HEK293 (cell line): Measurements from ENCODE around the gene TBXA2R.

Experiments used
- CTCF ChIA-PET: fragments of 350-600 bp; formaldehyde crosslinking; extraction: SDS; loops from one replicate; lab custom pipeline; 2021; ENCODE audit warnings: antibody characterized with exemption; lab: Yijun Ruan, JAX
- POLR2A ChIA-PET: fragments of 300-600 bp; formaldehyde crosslinking; extraction: SDS; loops from one replicate; lab custom pipeline; 2020; ENCODE audit warnings: antibody characterized with exemption, inconsistent platforms; lab: Yijun Ruan, JAX
- H3K27ac ChIP-seq: fragments of 200-500 bp; sonication (Bioruptor generic); 2 replicates; pipeline ENCODE4 v1.5.1; 2014; ENCODE audit warnings: low read depth, low read length, control low read depth, inconsistent platforms; ENCODE audit errors: extremely low read depth
- H3K36me3 ChIP-seq, 2 experiments: fragments of 200-500 bp in 1 of 2; sonication (Bioruptor generic) in 1 of 2; 1 replicate in 1 of 2; 2 replicates in 1 of 2; pipeline ENCODE4 v1.5.1; 2014 to 2017; ENCODE audit warnings: inconsistent platforms in 2 of 2, low read length in 2 of 2; ENCODE audit not compliant: control insufficient read depth in 2 of 2, insufficient read depth in 1 of 2
- H3K4me1 ChIP-seq: fragments of 200-500 bp; sonication (Bioruptor generic); 2 replicates; pipeline ENCODE4 v1.5.1; 2014; ENCODE audit warnings: mild to moderate bottlenecking, low read length, inconsistent platforms; ENCODE audit not compliant: control insufficient read depth, insufficient read depth
- H3K4me3 ChIP-seq: 2 replicates; pipeline ENCODE4 v1.5.1; 2011; ENCODE audit warnings: low read depth, mild to moderate bottlenecking, control low read depth, low read length, moderate library complexity
- H3K9me3 ChIP-seq: fragments of 200-500 bp; sonication (Bioruptor generic); 2 replicates; pipeline ENCODE4 v1.5.1; 2014; ENCODE audit warnings: low read depth, low read length, inconsistent platforms; ENCODE audit not compliant: control insufficient read depth, insufficient read depth
- FEZF1 ChIP-seq: fragments of 450-650 bp; formaldehyde crosslinking; IDR thresholded peaks from 2 replicates; pipeline ENCODE4 v1.5.1; 2016; ENCODE audit warnings: missing biosample characterization, missing genetic modification characterization
- GLI2 ChIP-seq: fragments of 450-650 bp; formaldehyde crosslinking; IDR thresholded peaks from 2 replicates; pipeline ENCODE4; 2017; ENCODE audit warnings: missing biosample characterization, missing genetic modification characterization, low read depth, borderline replicate concordance
- GLIS1 ChIP-seq: fragments of 450-650 bp; formaldehyde crosslinking; IDR thresholded peaks from 2 replicates; pipeline ENCODE4 v1.5.1; 2016; ENCODE audit warnings: missing biosample characterization, missing genetic modification characterization
- HOXA7 ChIP-seq: sonication (generic); formaldehyde crosslinking; IDR thresholded peaks from 2 replicates; pipeline ENCODE4 v1.8.1; 2022; ENCODE audit warnings: missing genetic modification reagents, borderline replicate concordance
- KLF1 ChIP-seq: fragments of 450-650 bp; formaldehyde crosslinking; IDR thresholded peaks from 2 replicates; pipeline ENCODE4 v1.5.1; 2016; ENCODE audit warnings: missing biosample characterization, missing genetic modification characterization
- SP2 ChIP-seq: fragments of 450-650 bp; formaldehyde crosslinking; IDR thresholded peaks from 2 replicates; pipeline ENCODE4 v1.5.1; 2016; ENCODE audit warnings: missing biosample characterization, missing genetic modification characterization
- ZEB2 ChIP-seq: fragments of 450-650 bp; formaldehyde crosslinking; IDR thresholded peaks from 2 replicates; pipeline ENCODE4 v1.5.1; 2016; ENCODE audit warnings: missing biosample characterization, missing genetic modification characterization
- ZNF169 ChIP-seq: fragments of 450-650 bp; formaldehyde crosslinking; IDR thresholded peaks from 2 replicates; pipeline ENCODE4 v1.5.1; 2016; ENCODE audit warnings: missing biosample characterization, missing genetic modification characterization
- ZNF2 ChIP-seq: fragments of 450-650 bp; formaldehyde crosslinking; IDR thresholded peaks from 2 replicates; pipeline ENCODE4 v1.5.1; 2016; ENCODE audit warnings: missing biosample characterization, missing genetic modification characterization
- ZNF214 ChIP-seq: fragments of 450-650 bp; formaldehyde crosslinking; IDR thresholded peaks from 2 replicates; pipeline ENCODE4 v1.5.1; 2017; ENCODE audit warnings: missing biosample characterization, mild to moderate bottlenecking, missing genetic modification characterization, borderline replicate concordance
- ZNF324 ChIP-seq: fragments of 450-650 bp; formaldehyde crosslinking; IDR thresholded peaks from 2 replicates; pipeline ENCODE4 v1.5.1; 2016; ENCODE audit warnings: missing biosample characterization, missing genetic modification characterization
- ZNF747 ChIP-seq: fragments of 450-650 bp; formaldehyde crosslinking; IDR thresholded peaks from 2 replicates; pipeline ENCODE4 v1.5.1; 2016; ENCODE audit warnings: missing biosample characterization, missing genetic modification characterization
- TF ChIP-seq, protein P1 (sequence below): fragments of 450-650 bp; formaldehyde crosslinking; optimal IDR thresholded peaks from 2 replicates; pipeline ENCODE3; 2016; ENCODE audit warnings: missing biosample characterization, mild to moderate bottlenecking, missing genetic modification characterization
- TF ChIP-seq, protein P2 (sequence below): fragments of 450-650 bp; formaldehyde crosslinking; IDR thresholded peaks from 2 replicates; pipeline ENCODE4 v1.5.1; 2016; ENCODE audit warnings: missing biosample characterization, missing genetic modification characterization
- TF ChIP-seq, protein P3 (sequence below): fragments of 450-650 bp; formaldehyde crosslinking; conservative IDR thresholded peaks from 2 replicates; pipeline ENCODE4 v1.5.1; 2016; ENCODE audit warnings: low read depth, missing biosample characterization, missing genetic modification characterization
- TF ChIP-seq, protein P4 (sequence below): fragments of 450-650 bp; formaldehyde crosslinking; IDR thresholded peaks from 2 replicates; pipeline ENCODE4 v1.5.1; 2016; ENCODE audit warnings: missing biosample characterization, missing genetic modification characterization
- TF ChIP-seq, protein P5 (sequence below): fragments of 450-650 bp; formaldehyde crosslinking; IDR thresholded peaks from 2 replicates; pipeline ENCODE4 v1.5.1; 2017; ENCODE audit warnings: missing biosample characterization, mild to moderate bottlenecking, missing genetic modification characterization, moderate library complexity
- TF ChIP-seq, protein P6 (sequence below): fragments of 450-650 bp; formaldehyde crosslinking; conservative IDR thresholded peaks from 2 replicates; pipeline ENCODE4 v1.5.1; 2016; ENCODE audit warnings: low read depth, missing biosample characterization, missing genetic modification characterization
- TF ChIP-seq, protein P7 (sequence below): fragments of 450-650 bp; formaldehyde crosslinking; IDR thresholded peaks from 2 replicates; pipeline ENCODE4 v1.5.1; 2016; ENCODE audit warnings: missing biosample characterization, missing genetic modification characterization

The TBXA2R gene

DNA sequence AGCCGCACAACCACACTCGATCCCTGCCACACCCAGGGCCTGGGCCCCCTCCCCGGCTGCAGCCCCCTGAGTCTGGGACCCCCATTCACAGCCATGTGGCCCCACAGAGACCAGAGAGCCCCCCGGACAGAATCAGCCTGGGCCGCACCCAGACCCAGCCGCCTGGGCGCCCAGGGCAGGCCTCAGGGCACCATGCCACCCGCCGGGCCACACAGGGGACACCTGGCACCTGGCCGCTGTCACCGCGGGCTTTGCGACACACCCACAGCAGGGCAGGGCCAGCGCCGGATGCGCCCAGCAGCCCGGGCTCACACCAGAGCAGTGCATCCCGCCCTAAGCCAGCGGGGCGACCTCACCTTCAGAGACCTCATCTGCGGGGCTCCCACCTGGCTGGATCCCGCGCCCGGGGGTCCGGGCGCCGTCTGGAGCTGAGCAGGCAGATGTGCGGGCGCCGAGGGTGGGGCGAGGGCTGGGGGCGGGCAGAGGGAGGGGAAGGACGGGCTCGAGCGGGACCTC is 443 bp downstream of the TBXA2R start:
- POLR2A ChIA-PET, result interaction anchor here (0.6 kb wide), 1 partner anchor 98 kb away, joined by 10 read pairs; no protein-coding TSS in a partner anchor
- TF ChIP-seq SP2, result peak; percentile 54
- TF ChIP-seq, protein P1, sequence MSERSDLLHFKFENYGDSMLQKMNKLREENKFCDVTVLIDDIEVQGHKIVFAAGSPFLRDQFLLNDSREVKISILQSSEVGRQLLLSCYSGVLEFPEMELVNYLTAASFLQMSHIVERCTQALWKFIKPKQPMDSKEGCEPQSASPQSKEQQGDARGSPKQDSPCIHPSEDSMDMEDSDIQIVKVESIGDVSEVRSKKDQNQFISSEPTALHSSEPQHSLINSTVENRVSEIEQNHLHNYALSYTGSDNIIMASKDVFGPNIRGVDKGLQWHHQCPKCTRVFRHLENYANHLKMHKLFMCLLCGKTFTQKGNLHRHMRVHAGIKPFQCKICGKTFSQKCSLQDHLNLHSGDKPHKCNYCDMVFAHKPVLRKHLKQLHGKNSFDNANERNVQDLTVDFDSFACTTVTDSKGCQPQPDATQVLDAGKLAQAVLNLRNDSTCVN (tag by site-specific recombination), result no peak
- 0 out of 2 replicates have a peak, but pooled peaks have one; percentile 13 for TF ChIP-seq ZNF2 (tag by site-specific recombination)
- no peak for TF ChIP-seq GLI2 (tag by site-specific recombination)
- TF ChIP-seq, protein P2, sequence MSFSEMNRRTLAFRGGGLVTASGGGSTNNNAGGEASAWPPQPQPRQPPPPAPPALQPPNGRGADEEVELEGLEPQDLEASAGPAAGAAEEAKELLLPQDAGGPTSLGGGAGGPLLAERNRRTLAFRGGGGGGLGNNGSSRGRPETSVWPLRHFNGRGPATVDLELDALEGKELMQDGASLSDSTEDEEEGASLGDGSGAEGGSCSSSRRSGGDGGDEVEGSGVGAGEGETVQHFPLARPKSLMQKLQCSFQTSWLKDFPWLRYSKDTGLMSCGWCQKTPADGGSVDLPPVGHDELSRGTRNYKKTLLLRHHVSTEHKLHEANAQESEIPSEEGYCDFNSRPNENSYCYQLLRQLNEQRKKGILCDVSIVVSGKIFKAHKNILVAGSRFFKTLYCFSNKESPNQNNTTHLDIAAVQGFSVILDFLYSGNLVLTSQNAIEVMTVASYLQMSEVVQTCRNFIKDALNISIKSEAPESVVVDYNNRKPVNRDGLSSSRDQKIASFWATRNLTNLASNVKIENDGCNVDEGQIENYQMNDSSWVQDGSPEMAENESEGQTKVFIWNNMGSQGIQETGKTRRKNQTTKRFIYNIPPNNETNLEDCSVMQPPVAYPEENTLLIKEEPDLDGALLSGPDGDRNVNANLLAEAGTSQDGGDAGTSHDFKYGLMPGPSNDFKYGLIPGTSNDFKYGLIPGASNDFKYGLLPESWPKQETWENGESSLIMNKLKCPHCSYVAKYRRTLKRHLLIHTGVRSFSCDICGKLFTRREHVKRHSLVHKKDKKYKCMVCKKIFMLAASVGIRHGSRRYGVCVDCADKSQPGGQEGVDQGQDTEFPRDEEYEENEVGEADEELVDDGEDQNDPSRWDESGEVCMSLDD (tag by site-specific recombination), result no peak
- TF ChIP-seq GLIS1 (tag by site-specific recombination), result peak; percentile 39; the same call in 1 of the 2 replicates
- TF ChIP-seq ZEB2 (tag by site-specific recombination), result peak; percentile 51
- TF ChIP-seq HOXA7 (CRISPR knock-in tag), result no peak
- TF ChIP-seq ZNF169 (tag by site-specific recombination), result no peak
- TF ChIP-seq, protein P3, sequence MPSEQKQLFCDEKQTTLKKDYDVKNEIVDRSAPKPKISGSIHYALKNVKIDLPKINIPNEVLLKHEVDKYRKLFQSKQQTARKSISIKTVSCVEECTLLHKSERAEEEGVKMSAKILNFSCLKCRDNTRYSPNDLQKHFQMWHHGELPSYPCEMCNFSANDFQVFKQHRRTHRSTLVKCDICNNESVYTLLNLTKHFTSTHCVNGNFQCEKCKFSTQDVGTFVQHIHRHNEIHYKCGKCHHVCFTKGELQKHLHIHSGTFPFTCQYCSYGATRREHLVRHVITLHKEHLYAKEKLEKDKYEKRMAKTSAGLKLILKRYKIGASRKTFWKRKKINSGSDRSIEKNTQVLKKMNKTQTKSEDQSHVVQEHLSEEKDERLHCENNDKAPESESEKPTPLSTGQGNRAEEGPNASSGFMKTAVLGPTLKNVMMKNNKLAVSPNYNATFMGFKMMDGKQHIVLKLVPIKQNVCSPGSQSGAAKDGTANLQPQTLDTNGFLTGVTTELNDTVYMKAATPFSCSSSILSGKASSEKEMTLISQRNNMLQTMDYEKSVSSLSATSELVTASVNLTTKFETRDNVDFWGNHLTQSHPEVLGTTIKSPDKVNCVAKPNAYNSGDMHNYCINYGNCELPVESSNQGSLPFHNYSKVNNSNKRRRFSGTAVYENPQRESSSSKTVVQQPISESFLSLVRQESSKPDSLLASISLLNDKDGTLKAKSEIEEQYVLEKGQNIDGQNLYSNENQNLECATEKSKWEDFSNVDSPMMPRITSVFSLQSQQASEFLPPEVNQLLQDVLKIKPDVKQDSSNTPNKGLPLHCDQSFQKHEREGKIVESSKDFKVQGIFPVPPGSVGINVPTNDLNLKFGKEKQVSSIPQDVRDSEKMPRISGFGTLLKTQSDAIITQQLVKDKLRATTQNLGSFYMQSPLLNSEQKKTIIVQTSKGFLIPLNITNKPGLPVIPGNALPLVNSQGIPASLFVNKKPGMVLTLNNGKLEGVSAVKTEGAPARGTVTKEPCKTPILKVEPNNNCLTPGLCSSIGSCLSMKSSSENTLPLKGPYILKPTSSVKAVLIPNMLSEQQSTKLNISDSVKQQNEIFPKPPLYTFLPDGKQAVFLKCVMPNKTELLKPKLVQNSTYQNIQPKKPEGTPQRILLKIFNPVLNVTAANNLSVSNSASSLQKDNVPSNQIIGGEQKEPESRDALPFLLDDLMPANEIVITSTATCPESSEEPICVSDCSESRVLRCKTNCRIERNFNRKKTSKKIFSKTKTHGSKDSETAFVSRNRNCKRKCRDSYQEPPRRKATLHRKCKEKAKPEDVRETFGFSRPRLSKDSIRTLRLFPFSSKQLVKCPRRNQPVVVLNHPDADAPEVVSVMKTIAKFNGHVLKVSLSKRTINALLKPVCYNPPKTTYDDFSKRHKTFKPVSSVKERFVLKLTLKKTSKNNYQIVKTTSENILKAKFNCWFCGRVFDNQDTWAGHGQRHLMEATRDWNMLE (tag by site-specific recombination), result no peak
- TF ChIP-seq, protein P4, sequence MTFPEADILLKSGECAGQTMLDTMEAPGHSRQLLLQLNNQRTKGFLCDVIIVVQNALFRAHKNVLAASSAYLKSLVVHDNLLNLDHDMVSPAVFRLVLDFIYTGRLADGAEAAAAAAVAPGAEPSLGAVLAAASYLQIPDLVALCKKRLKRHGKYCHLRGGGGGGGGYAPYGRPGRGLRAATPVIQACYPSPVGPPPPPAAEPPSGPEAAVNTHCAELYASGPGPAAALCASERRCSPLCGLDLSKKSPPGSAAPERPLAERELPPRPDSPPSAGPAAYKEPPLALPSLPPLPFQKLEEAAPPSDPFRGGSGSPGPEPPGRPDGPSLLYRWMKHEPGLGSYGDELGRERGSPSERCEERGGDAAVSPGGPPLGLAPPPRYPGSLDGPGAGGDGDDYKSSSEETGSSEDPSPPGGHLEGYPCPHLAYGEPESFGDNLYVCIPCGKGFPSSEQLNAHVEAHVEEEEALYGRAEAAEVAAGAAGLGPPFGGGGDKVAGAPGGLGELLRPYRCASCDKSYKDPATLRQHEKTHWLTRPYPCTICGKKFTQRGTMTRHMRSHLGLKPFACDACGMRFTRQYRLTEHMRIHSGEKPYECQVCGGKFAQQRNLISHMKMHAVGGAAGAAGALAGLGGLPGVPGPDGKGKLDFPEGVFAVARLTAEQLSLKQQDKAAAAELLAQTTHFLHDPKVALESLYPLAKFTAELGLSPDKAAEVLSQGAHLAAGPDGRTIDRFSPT (tag by site-specific recombination), result peak; percentile 91
- TF ChIP-seq, protein P5, sequence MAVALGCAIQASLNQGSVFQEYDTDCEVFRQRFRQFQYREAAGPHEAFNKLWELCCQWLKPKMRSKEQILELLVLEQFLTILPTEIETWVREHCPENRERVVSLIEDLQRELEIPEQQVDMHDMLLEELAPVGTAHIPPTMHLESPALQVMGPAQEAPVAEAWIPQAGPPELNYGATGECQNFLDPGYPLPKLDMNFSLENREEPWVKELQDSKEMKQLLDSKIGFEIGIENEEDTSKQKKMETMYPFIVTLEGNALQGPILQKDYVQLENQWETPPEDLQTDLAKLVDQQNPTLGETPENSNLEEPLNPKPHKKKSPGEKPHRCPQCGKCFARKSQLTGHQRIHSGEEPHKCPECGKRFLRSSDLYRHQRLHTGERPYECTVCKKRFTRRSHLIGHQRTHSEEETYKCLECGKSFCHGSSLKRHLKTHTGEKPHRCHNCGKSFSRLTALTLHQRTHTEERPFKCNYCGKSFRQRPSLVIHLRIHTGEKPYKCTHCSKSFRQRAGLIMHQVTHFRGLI (tag by site-specific recombination), result 0 out of 2 replicates have a peak, but pooled peaks have one; percentile 54
- TF ChIP-seq ZNF747 (tag by site-specific recombination), result no peak
- TF ChIP-seq KLF1 (tag by site-specific recombination), result peak; percentile 39
- TF ChIP-seq, protein P6, sequence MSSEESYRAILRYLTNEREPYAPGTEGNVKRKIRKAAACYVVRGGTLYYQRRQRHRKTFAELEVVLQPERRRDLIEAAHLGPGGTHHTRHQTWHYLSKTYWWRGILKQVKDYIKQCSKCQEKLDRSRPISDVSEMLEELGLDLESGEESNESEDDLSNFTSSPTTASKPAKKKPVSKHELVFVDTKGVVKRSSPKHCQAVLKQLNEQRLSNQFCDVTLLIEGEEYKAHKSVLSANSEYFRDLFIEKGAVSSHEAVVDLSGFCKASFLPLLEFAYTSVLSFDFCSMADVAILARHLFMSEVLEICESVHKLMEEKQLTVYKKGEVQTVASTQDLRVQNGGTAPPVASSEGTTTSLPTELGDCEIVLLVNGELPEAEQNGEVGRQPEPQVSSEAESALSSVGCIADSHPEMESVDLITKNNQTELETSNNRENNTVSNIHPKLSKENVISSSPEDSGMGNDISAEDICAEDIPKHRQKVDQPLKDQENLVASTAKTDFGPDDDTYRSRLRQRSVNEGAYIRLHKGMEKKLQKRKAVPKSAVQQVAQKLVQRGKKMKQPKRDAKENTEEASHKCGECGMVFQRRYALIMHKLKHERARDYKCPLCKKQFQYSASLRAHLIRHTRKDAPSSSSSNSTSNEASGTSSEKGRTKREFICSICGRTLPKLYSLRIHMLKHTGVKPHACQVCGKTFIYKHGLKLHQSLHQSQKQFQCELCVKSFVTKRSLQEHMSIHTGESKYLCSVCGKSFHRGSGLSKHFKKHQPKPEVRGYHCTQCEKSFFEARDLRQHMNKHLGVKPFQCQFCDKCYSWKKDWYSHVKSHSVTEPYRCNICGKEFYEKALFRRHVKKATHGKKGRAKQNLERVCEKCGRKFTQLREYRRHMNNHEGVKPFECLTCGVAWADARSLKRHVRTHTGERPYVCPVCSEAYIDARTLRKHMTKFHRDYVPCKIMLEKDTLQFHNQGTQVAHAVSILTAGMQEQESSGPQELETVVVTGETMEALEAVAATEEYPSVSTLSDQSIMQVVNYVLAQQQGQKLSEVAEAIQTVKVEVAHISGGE, result no peak
- no peak for TF ChIP-seq ZNF324 (tag by site-specific recombination)
- TF ChIP-seq, protein P7, sequence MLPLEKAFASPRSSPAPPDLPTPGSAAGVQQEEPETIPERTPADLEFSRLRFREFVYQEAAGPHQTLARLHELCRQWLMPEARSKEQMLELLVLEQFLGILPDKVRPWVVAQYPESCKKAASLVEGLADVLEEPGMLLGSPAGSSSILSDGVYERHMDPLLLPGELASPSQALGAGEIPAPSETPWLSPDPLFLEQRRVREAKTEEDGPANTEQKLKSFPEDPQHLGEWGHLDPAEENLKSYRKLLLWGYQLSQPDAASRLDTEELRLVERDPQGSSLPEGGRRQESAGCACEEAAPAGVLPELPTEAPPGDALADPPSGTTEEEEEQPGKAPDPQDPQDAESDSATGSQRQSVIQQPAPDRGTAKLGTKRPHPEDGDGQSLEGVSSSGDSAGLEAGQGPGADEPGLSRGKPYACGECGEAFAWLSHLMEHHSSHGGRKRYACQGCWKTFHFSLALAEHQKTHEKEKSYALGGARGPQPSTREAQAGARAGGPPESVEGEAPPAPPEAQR, result no peak
- TF ChIP-seq FEZF1 (tag by site-specific recombination), result no peak
- TF ChIP-seq ZNF214, result no peak

More for the DNA sequence above, 443 bp downstream of the TBXA2R start:
- peak overlapping the region; percentile 51 for H3K4me3 ChIP-seq
- H3K27ac ChIP-seq, result no peak overlapping the region
- CTCF ChIA-PET, result no interaction called here
- peaks cover 0 to 13% of the 10 kb centered on the region in 2 experiments; a peak in 2 of 3 replicates for H3K36me3 ChIP-seq
- H3K9me3 ChIP-seq, result no peaks in the 10 kb centered on the region
- peaks cover 3% of the 10 kb centered on the region; the same call in 1 of the 2 replicates for H3K4me1 ChIP-seq
